NCI-H1436 (cell line): ENCODE measurements around the gene RARB.

ENCODE experiments used
- DNase-seq: peaks from one replicate; lab custom pipeline; 2025; lab: John Stamatoyannopoulos, UW

RARB gene

GRCh38 chr3:25604107-25604805 lies 176.2 kb downstream of the RARB start:
- DNase-seq = no peak

GRCh38 chr3:25610167-25610566 lies 182.1 kb downstream of the RARB start:
- no peak for DNase-seq

GRCh38 chr3:25610779-25611178 lies 182.7 kb downstream of the RARB start:
- DNase-seq = no peak

GRCh38 chr3:25611193-25611592 lies 183.1 kb downstream of the RARB start:
- no peak for DNase-seq

GRCh38 chr3:25618028-25618427 lies 190.0 kb downstream of the RARB start:
- no peak for DNase-seq

- no peak for DNase-seq
These were observed 191.3 kb downstream of the RARB start for GRCh38 chr3:25619382-25619781.

GRCh38 chr3:25620493-25620892 lies 192.4 kb downstream of the RARB start:
- DNase-seq = no peak

- DNase-seq = no peak
These were observed 193.0 kb downstream of the RARB start for GRCh38 chr3:25621087-25621486.

- no peak for DNase-seq
These were observed 203.9 kb downstream of the RARB start for GRCh38 chr3:25631989-25632388.

GRCh38 chr3:25633919-25634318 lies 205.9 kb downstream of the RARB start:
- DNase-seq = no peak

- DNase-seq = no peak
These were observed 207.0 kb downstream of the RARB start for GRCh38 chr3:25635038-25635437.
